NCI-H1092 (cell line): ENCODE data around the gene AEBP1.

Experiments used
- DNase-seq: peaks from one replicate; lab custom pipeline; 2025; lab: John Stamatoyannopoulos, UW

The AEBP1 gene

DNA sequence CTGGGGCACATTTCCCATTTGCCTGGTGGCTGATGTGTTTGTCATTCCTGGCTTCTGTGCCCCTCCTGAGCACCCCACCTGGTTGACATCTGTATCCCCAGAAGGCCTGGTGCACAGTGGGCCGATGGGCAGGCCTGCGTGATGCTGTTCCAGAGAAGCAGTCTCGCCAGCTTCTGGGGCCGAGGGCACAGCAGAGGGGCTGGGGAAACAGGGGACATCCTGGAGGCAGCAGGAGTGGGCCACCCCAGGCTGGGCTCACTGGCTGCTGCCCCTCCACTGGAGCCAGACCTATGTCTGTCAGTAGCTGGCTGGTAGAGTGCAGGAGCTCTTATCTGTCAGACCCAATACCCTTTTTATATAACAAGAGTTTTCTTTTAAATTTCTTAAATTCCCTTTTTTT is 37.9 kb downstream of the AEBP1 start:
- DNase-seq: no peak

DNA sequence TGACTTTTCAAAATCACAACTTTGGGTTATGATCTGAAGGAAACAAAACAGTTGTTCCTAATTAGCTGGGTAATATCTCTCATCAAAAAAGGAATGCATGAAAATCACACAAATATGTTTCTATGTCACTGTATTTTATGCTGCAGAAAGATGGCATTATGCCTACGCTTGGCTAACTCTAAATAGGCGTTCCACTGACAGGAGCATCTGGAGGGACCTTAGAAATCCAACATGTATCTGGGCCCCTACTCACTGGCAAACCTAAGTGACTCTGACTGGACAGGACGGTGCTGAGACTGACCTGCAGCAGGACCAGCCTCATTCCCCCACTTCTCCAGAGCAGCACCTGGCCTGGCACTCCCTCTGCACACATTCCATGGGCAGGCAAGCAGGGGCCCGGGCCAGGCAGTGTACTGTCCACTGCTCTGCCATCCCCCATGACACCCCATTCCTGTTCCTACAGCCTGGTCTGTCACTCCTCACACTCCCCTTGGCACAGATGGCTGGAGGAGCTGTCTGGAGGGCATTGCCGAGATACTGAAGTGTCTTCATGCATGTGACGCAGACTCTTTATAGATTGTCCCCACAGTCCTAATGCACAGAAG is 39.6 kb downstream of the AEBP1 start:
- DNase-seq: no peak

DNA sequence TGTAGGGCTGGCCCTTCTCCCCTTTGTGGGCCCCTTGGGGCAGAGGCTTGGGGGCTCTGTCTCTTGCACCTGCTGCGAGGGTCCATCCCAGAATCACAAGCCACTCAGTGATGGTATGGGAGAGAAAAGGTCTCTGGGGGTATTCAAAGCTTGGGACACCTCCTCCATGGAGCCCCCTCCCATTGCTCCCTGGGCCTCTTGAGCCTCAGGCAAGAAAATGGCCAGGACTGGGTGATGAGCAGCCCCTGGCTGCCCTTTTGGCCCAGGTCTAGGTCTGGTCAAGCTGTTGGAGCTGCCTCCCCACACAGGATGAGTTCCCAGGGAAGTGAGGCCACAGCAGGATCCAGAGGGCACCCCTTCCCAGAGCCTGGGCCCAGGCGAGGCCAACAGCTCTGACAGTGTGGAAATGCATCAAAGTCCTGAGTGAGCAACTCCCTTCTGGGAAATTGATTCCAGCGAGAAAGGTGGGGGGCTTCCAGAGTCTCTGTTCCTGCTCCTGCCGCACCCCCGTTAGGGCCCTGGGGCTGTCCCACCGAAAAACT is 40.4 kb downstream of the AEBP1 start:
- DNase-seq: no peak

DNA sequence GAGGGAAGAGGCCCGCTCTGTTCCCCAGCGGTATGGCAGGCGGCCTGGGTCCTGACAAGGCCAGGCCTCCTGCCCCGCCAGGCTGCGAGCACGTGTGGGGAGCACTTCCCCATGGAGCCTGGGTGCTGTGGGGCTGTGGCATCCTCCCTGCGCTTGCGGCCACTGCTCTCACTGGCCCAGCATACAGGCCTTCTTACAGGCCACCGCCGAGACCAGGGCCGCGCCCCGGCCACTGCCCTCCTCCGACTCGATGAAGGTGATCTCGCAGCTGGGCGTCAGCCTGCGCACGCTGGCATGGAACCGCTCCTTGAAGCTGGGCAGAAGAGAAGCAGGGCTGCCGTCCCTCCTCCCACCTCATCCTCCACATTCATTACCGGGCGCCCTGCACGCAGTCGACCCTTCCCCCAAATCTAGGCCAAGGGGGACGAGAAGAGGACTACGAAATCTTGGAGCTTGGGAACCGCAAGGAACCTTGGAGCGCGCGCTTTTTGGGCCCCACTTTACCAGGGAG is 40.9 kb downstream of the AEBP1 start:
- DNase-seq: no peak

DNA sequence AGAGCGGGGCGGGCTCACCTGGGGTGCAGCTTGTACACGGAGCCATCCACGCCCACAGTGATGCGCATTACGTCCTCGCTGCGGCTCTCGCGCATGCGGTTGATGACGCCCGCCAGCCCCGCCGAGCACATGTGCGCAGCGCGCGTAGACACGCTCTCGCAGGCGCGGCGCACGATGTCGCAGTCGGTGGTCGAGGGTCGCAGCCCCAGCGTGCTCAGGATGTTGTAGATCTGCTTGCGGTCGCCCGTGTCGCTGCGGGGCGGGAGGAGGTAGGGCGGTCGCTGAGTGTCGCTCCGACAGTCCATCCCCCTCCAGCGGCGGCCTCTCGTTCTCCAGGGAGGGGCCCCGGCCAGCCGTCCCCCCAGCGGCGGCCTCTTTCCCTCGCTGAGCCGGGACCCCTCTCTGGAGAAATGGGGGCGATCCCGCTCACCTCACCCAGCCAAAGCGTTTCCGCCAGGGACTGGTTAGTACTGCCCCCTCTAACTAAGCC is 41.4 kb downstream of the AEBP1 start:
- no peak for DNase-seq

DNA sequence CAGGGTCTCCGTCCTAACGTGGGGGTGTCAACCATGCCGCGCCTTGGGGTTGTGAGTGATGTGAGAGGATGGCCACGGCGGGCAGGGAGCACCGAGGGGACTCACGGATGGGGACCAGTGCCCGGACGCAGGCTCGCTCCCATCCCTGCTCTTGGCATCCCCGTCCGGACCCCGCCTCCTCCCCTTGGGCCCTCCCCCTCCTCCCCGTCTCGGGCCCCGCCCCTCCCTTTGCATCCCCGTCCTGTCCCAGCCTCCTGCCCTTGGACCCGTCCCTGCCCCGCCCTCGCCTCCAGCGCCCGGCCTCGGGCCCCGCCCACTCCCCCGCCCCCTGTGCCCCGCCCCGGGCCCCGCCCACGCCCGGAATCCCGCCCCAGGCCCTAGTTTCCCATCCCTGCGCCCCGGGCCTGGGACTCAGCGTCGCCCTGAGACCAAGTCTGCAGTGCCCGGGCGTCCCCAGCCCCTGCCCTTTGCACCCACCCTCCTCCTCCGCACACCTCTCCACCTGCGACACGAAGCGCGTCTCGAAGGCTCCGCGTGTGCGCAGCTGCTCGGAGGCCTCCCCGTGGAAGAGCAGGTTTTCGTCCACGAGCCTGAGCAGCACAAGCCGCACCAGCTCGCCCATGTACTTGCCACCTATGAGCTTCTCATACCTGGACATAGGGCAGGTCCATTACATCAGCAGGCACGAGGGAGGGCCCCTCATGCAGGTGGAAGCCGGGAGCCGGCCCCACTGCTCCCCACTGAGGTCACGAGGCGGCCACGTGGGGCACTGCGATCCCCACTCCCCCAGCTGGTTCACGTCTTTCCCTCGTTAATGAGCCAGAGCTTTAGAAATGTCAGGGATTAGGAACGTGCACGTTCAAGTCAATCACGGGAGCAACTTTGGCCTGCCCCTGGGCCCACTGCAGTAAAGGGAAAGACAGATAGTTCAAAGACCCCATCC is 42.1 kb downstream of the AEBP1 start:
- DNase-seq: no peak

DNA sequence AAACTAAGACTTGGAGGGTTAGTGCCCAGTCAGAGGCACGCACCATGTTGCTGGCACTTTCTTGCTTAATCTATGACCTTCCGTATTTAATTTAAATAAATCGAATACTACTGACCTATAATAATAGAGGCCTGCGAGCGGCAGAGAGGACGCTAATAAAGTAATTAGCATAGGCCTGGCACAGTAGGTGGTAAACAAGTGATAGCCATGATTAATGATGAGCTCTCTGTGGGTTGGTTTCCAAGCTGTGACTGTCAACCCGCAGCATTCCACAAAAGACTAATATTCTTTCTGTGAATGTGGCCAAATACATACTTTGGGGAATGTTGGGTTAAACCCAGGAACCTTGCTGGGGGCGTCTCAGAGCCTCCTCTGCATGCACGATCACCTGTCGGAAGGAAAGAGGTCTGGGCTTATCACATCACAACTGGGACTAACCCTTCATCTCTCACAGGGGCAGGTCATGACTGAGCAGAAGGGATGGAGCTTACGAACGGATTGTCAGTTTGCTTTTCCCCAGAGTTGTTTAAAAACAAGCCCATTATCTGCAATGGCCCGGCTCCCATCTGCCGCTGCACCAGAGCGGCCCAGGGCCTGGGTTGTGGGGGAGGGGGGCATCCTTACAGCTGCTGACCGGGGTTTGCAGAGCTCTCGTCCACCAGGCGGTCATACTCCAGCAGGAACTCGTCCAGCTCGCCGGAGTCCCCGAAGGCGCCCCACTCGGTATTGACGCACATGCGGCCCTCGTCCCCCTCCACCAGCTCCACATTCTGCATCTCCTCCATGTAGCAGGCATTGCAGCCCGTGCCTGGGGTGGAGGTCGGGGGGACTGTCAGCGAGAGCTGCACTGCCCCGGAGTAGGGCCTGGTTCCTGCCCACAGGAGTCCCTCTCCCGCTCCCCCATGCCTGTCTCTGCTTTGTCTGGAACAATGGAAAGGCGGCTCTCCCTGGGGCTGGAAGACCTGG is 43.2 kb downstream of the AEBP1 start:
- no peak for DNase-seq

DNA sequence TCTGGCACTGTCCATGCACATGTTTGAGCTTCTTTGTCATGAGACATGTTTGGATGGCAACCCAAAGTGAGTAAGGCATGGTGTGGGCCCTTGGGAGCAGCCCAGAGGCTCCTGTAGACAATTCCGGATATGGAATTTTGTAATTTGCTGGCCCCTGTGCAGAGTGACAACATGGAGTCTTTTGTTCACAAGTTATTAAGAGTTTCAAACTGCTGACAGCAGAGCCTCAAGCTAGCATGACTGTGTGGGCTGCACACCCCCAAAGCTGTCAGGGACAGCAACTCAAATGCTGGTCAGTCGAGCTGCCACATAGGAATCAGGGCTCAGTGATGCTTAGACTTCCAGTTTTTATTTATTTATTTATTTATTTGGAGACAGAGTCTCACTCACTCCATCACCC is 44.0 kb downstream of the AEBP1 start:
- no peak for DNase-seq

DNA sequence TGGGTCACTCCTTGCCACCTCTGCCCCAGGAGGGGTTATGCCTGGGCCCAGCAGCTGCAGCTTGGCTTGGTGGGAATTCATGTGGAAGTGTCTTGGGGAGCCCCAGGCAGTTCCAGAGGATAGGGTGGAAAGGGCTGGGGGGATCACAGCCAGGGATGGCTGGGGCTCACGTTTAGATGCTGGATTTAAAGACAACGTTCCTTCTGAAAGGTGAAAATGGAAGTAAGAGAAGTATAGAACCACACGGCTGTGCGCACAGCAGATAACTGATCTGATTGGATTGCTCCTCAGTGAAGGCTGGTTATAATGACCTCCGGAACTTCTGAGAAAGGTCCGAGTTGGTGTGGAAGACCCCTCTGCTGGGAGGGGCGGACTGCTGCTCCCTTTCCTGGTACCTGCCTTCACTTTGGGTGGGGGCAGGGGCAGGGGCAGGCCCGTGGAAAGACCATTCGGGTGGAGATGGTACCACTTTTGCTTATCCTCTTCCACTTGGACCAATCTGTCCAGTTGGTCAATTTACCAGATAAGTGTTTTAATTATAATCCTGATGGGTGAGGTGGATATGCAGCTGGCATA is 44.9 kb downstream of the AEBP1 start:
- DNase-seq: no peak

DNA sequence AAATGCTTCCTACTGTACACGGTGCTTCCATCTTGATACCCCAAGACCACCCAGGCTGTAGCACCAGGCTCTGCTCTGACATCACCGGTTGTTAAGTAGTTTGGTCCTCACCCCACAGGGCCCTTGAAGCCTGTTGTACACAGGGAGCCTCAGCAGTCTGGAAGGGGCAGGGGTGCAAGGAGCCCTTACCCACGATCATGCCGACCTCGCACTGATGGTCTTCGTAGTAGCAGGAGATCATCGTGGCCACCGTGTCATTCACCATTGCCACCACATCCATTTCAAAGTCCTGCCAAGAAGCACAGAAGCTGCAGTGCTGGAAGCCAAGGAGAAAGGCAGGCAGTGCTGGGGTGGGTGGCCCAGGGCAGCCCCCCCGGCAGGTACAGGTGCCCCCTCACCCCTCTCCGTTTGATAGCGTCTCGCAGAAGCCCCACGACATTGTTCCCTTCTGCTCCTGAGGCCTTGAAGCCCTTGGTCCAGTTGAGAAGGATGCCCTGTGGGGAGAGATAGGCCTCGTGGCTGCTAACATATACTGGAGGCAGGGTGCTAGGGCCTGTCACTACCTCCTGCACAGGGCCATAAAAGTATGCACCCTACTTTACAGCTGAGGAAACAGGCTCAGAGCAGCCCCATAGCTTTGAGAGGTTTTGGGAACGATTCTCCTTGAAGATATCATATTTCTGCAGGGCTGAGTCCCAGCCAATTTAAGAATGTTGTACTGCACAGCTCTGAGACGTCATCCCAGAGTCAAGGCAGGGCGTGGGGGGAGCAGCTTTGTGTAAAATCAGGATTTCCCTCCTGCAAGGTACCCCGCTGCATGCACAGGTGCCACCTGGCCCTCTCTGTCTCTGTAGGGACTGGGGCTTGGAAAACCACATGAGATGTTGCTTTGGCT is 45.7 kb downstream of the AEBP1 start:
- no peak for DNase-seq

DNA sequence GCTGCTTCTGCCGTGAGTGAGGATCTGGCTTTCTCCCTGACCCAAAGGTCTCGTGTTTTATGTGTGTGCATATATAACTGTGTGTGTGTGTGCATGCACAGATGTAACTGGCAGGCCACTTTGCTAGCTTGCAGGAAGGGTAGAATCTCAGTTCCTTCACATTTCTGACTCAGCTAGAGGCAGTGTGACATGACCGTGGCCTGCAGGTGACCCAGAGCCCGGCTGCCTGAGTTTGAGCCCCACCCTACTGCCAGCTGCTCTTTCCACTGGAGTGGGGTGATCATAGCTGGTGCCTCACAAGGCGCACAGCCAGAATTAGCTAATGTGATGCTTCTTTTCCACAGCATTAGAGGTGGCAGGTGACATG is 46.3 kb downstream of the AEBP1 start:
- no peak for DNase-seq

DNA sequence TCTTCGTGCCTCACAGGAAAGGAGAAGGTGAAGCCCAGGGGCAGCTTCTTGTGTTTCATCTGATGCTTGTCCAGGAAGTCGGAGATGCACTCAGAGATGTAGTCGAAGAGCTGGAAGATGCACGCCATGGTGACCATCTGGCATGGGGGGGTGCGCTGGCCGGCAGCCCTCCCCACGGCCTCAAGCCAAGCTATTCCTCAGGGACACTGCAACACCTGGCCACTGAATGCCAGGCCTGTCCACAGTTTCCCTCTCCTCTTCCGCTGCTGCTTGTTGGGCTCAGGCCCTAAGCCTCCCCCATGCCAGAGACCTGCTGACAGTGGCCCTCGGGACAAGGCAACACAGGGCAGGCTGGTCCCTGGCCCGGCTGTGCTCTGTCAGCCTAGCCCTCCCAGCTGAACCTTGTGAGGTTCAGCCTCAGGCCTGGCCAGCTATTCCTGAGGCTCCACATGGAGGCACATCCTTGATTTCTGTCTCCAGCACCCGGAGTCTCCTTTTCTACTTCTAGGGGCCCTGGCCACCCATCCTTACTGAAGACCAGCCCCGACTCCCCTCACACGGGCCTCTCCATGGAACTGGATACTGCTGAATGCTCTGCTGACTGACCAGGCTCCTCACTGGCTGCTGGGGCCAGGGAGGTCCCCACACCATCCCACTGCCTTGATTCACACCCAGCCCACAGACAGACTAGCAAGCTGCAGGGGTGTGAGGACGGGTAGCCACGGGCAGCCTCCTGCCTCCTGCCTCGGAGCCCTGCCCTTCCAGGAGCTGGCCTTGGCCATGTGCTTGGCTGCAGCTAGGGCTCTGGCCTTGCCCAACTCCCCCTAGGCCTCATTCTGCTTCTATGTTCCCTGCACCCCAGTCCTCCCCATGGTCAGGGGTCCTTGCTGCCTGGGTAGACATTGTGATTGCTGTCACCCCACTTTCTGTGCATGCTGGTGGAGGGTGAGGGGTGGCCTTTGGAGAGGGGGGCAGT is 47.1 kb downstream of the AEBP1 start:
- DNase-seq: no peak

DNA sequence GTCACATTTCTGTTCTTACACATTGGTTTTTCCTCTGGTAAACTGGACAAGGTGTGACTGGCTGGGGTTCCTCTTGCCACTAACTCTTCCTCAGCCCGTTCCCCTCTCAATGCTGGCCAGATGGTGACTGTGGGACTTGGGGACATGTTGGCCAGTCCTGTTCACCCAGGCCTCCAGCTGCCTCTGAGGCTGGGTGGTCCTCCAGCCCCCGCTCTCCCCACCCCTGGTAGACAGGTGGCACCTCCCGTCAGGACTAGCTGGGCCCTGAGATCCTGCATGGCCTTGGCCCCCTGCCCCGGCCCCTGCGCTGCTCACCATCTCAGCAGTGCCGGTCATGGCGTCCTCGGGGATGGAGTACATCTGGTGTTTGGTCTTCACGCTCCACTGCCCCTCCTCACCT is 47.8 kb downstream of the AEBP1 start:
- DNase-seq: no peak

DNA sequence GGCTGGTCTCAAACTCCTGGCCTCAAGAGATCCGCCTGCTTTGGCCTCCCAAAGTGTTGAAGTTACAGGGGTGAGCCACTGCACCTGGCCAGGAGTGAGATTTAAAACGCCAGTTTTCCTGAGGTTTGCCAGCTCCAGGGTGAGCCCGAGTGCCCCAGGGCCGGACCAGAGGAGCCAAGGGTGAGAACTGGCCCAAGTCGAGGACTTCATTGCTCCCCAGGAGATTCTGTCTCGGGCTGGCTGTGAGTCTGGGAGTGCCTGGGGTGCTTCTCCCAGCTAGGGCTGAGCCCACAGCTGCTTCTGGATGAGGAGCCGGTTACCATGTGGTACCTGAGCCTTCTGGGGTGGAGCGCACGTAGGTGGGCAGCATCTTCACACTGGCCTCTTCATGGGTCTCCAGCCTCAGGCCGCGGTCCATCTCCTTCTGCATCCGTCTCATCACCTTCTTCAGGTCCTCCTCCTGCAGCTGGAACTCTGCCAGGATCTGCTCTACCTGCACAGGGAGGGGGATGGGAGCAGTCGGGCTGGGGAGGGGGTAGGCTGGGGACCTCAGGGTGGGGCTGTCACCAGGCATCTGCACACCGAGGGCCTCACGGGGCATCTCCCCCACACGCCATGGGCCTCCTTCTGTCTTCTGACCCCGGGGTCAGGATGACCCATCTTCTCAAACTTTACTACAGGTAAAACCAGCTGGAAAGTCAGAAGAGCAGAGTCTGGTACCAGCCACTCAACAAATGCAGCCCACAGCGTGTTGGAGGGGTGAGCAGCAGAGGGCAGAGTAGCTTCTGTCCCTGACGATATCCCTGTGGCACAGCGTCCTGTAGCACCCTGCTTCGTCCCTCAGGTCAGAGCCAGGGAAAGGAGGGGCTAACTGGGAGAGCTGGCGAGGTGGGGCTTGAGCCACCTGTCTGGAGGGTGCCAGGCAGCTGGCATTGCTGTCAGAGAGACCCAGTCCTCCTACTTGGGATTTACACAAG is 49.1 kb downstream of the AEBP1 start:
- no peak for DNase-seq

DNA sequence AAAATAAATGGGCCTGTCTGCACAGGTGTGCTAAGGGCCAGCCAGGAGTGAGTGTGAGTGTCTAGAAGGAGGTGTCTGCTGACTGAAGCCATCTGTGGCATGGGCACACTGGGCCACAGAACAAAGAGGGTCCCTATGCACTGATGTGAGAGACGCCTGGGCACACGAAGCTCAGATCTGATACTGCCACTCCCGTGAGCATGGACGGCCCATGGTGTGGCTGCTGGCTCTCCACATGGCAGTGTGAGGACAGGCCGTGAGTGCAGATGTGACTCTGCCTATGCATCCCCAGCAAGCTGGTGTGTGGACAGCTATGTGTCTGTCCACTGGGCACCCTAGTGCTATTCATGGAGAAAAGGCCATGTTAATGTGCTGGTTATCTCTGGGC is 49.8 kb downstream of the AEBP1 start:
- no peak for DNase-seq

DNA sequence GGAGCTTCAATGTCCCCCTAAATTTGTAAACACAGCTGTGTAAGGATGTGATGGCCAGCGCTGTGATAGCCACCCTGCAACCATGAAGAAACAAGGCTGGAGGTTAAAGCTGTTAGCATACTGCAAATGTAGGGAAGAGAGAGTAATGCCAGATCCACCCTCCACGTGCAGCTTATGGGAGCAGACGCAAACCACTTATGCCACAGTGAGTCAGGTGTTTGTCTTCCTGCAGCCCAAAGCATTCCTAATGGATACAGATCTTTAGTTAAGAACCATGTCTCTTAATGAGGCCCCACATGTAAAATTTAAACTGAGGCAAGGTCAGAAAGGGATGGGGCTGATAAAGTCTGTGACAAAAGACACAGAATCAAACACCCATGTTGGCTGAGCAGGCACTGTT is 50.6 kb downstream of the AEBP1 start:
- no peak for DNase-seq

DNA sequence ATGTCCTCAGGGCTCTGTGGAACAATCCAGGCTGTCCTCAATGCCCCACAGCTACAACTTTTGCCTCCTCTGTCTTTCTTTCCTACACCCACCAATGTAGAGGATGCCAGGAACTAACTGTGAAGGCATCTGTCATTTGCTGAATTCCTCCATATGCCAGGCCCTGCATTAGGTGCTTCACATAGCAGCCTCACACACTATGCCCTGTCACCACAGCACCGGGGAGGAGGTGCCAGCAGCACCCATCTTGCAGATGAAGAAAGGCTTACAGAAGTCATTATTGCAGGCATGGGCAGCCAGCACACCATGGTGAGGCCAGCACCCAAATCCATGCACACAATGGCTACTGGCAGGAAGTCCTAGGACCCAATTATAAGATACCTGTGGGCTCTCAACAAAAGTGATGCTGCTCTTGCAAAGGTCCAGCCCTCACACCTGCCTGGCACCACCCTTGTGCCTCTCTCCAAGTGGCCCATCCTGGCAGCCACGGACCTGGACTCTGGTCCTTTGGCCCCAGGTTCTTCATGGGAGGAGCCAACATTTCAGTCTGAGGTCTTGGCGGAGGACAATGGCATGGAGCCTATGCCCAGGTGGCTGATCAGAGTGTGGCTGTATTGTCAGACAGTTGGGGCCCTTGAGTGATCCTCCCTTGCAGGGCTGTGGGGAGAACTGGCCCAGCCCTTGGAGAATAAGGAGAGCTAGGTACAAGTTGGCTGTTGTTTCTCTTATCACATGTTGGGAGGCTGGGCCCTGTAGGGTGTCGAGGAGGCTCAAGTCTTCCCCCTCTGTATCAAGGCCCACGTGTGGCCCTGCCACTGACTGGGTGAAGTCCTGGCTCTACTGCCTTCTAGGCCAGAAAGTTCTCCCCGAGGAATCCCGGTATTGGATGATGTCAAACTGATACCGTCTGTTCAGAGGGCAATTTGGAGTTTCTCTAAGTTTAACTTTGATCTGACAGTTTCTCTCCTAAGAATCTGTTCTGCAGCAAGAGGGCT is 51.3 kb downstream of the AEBP1 start:
- DNase-seq: no peak
